Muscle of leg (tissue), 16 donors: Measurements from ENCODE around the gene HLA-DQB1. TPM values are rescaled to one million over a fixed set of nuclear protein-coding genes. Genes with fewer than 3 reads are reported as not detected.
A peak's percentile ranks its signal among the peaks of the same experiment; 100 is the strongest.
"Not testable (repeated sequence)": the region's sequence is repeated elsewhere in the genome, so short reads cannot be mapped to it uniquely, and the experiment has no call there.

Source experiments
- DNase-seq: peaks from one replicate; pipeline ENCODE4 v3.0.0; 2013
- H3K27ac ChIP-seq: one replicate; pipeline ENCODE4 v1.5.1; 2013; ENCODE audit warnings: mild to moderate bottlenecking, low read length, control low read depth
- H3K27me3 ChIP-seq: one replicate; pipeline ENCODE4 v1.6.1; 2013; ENCODE audit warnings: low read length; ENCODE audit not compliant: control insufficient read depth, insufficient read depth
- H3K36me3 ChIP-seq: one replicate; pipeline ENCODE4 v1.6.1; 2013; ENCODE audit warnings: low read length; ENCODE audit not compliant: control insufficient read depth, insufficient read depth
- H3K4me1 ChIP-seq: one replicate; pipeline ENCODE4 v1.6.1; 2013; ENCODE audit warnings: low read length; ENCODE audit not compliant: control insufficient read depth, insufficient read depth
- H3K4me3 ChIP-seq: one replicate; pipeline ENCODE4 v1.5.1; 2013; ENCODE audit warnings: low read length, control low read depth
- H3K9me3 ChIP-seq: replicated peaks from 2 replicates; pipeline ENCODE4 v1.6.1; 2013; ENCODE audit warnings: low read depth, low read length; ENCODE audit not compliant: control insufficient read depth
- WGBS: methylation state at CpG from one replicate; pipeline ENCODE4 v1.1.5; 2013; ENCODE audit warnings: missing lambda C conversion rate; ENCODE audit not compliant: insufficient coverage; 5-methylcytosine and 5-hydroxymethylcytosine counted together
- long read RNA-seq, 11 donors: transcript quantifications; one replicate each; lab custom pipeline, GENCODE V29; 2026
- polyA plus RNA-seq, 8 donors: library from polyadenylated mRNA; unstranded; fragments of 120-200 nt; gene quantifications; one replicate each; pipeline versions ENCODE4 v1.2.1 to v1.2.3, GENCODE V29; 2013; ENCODE audit warnings: inconsistent platforms in 1 of 8, low replicate concordance in 1 of 8; ENCODE audit not compliant: insufficient read length in 8 of 8, insufficient read depth in 1 of 8
- total RNA-seq: library from RNA; stranded (reverse); fragments of 120-200 nt; gene quantifications from one replicate; pipeline ENCODE4 v1.2.4, GENCODE V29; 2013

Gene HLA-DQB1
- total RNA-seq (3.8 TPM), polyA plus RNA-seq (1 to 10 TPM in 7 of 8 donors, under 1 TPM in 1; 0.37 to 5.0 (median 3.4) TPM)
- long read RNA-seq, donor 1 = 0 reads
- long read RNA-seq, donor 2 = 0 reads
- long read RNA-seq, donor 3, transcript HLA-DQB1-205 (5 exons, 1,642 nt) = major isoform, 5 of 11 reads
- long read RNA-seq, donor 3, partial matches to known transcripts = 6 of 11 reads
- long read RNA-seq, donor 3, other reads (novel, unspliced or antisense) = 0 of 11 reads
- long read RNA-seq, donor 4, partial matches to known transcripts = 0 of 1 reads
- long read RNA-seq, donor 4, other reads (novel, unspliced or antisense) = 0 of 1 reads
- long read RNA-seq, donor 5, partial matches to known transcripts = 0 of 1 reads
- long read RNA-seq, donor 5, other reads (novel, unspliced or antisense) = 0 of 1 reads
- long read RNA-seq, donor 6, partial matches to known transcripts = 0 of 1 reads
- long read RNA-seq, donor 6, other reads (novel, unspliced or antisense) = 0 of 1 reads
- long read RNA-seq, donor 7 = 0 reads
- long read RNA-seq, donor 8 = 0 reads
- long read RNA-seq, donor 9, partial matches to known transcripts = 0 of 2 reads
- long read RNA-seq, donor 9, other reads (novel, unspliced or antisense) = 0 of 2 reads
- long read RNA-seq, donor 10, partial matches to known transcripts = 0 of 2 reads
- long read RNA-seq, donor 10, other reads (novel, unspliced or antisense) = 0 of 2 reads
- long read RNA-seq, donor 11, partial matches to known transcripts = 0 of 4 reads
- long read RNA-seq, donor 11, other reads (novel, unspliced or antisense) = 0 of 4 reads

DNA sequence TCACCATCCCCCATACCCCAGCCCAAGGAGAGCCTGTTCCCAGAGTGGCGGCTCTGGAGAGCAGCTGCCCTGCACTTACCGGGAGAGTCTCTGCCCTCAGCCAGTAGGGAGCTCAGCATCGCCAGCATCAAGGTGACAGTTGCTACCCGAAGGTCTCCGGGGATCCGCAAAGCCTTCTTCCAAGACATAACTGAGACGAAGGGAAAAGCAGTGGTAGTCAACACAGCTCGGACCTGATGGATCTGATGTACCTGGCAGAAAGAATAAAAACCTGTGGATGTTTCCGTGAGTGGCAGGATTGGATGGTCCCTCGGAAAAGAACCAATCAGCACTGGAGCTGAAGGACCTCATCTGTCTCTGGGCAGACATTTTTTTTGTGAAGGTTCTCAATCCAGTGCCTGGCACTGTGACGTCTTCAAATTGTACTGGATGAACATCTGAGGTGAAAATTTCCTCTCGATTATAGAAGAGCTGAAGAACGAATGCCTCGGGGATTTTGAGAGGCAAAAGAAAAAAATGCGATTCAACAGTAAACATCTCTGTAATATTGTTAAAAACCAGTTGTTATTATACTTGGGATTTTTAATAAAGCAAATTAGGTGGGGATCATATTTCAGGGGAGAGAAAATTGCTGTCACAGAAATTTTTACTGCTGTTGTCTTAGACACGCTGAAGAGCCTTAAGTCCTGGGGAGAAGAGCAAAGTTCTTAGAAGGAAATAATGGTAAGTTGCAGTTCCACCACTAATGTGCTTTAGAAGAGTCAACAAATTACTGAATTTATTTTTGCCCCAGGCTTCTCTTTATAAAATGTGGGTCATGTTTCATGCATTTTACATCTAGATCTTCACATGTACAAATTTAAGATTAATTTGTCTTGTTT, at the start of gene HLA-DQB1:
Gene HLA-DQB1 (minus strand): TSS at position 238 of the 881 bp plus-strand sequence. CDS start 50 bp downstream, at position 188.
- Histone ChIP-seq H3K4me3 (no peak within 1 kb of the TSS), H3K36me3 (no peaks in the 10 kb centered on the region), H3K27me3 (peaks cover 9% of the 10 kb centered on the region), H3K4me1 (no peaks in the 10 kb centered on the region), H3K27ac (no peak within 1 kb of the TSS), H3K9me3 (no peaks in the 10 kb centered on the region)
- 0% methylated on average over 2 of the region's 16 CpGs for WGBS
- peak; percentile 57 for DNase-seq

DNA sequence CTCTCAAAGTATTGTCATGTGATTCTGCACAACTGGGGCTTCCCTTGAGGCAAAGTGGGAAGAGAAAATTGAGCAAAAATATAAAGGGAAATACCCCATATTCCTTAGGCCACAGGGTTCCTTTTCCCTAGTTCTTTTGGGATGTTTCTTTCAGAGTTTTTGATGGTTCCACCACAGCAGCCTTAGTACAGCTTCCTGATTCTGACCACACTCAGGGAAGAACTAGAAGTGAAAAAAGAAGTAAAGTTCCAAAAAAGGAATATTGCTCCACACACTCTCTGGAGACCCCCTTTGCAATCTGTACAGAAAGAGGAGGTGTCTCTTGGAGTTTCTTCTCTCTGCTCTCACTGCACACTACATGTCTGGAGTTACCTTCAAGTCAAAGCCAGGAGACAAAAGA, 46.8 kb upstream of the HLA-DQB1 start:
- no peaks in the 10 kb centered on the region for H3K9me3 ChIP-seq
- H3K27me3 ChIP-seq = no peaks in the 10 kb centered on the region
- H3K4me1 ChIP-seq = no peaks in the 10 kb centered on the region
- H3K27ac ChIP-seq = no peak overlapping the region
- H3K36me3 ChIP-seq = no peaks in the 10 kb centered on the region
- H3K4me3 ChIP-seq = no peak overlapping the region
- DNase-seq = peak; percentile 1

DNA sequence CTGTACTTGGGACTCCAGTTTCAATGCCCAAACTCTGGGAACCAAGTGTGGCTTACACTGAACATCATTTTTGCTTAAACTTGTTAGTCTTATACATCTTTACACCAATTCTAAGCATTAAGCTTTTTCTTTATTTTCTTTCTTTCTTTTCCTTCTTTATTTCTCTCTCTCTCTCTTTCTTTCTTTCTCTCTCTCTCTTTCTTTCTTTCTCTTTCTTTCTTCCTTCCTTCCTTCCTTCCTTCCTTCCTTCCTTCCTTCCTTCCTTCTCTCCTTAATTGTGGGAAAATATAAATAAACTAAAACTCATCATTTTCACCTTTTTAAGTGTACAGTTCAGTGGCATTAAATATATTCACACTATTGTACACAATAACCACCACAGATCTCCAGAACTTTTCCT, 43.2 kb upstream of the HLA-DQB1 start:
- no peak overlapping the region for H3K27ac ChIP-seq
- no peaks in the 10 kb centered on the region for H3K4me1 ChIP-seq
- H3K9me3 ChIP-seq = no peaks in the 10 kb centered on the region
- H3K4me3 ChIP-seq = no peak overlapping the region
- H3K36me3 ChIP-seq = no peaks in the 10 kb centered on the region
- no peak for DNase-seq
- no peaks in the 10 kb centered on the region for H3K27me3 ChIP-seq

DNA sequence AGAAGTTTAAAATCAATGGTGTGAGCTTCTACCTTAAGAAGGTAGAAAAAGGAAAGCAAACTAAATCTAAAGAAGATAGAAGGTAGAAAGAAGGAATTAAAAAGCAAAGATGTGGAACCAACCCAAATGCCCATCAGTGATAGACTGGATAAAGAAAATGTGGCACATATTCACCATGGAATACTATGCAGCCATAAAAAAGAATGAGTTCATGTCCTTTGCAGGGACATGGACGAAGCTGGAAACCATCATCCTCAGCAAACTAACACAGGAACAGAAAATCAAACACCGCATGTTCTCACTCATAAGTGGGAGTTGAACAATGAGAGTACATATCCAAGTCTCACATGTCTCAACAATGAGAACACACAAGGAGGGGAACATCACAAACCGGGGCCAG, 38.7 kb upstream of the HLA-DQB1 start:
- H3K4me3 ChIP-seq, H3K27ac ChIP-seq, H3K9me3 ChIP-seq, H3K36me3 ChIP-seq, H3K27me3 ChIP-seq, H3K4me1 ChIP-seq, DNase-seq: not testable (repeated sequence)
- WGBS = no CpG with 5 or more reads among the region's 3 CpGs

DNA sequence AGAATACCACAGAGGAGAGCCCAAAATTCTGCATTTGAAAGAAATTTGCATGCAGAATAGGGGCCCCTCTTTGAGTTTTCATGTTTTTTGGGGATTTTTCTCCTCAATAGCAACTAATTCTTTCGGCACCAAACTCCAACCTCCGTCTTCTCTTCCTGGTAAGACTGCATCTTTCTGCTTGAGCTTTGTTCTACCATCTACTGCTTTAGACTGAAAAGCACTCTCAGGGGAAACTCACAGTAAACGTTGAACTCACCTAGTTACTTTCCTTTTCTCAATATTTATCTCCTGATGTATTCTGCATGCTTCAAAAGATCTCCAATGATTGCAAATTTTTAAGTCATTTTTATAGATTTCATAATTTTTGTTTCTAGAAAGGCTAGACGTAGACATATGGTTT, 36.9 kb upstream of the HLA-DQB1 start:
- Histone ChIP-seq H3K27me3 (no peaks in the 10 kb centered on the region), H3K27ac (no peak overlapping the region), H3K4me3 (no peak overlapping the region), H3K9me3 (no peaks in the 10 kb centered on the region), H3K36me3 (no peaks in the 10 kb centered on the region), H3K4me1 (no peaks in the 10 kb centered on the region)
- 27% methylated on average over 3 of the region's 4 CpGs for WGBS
- DNase-seq = no peak

DNA sequence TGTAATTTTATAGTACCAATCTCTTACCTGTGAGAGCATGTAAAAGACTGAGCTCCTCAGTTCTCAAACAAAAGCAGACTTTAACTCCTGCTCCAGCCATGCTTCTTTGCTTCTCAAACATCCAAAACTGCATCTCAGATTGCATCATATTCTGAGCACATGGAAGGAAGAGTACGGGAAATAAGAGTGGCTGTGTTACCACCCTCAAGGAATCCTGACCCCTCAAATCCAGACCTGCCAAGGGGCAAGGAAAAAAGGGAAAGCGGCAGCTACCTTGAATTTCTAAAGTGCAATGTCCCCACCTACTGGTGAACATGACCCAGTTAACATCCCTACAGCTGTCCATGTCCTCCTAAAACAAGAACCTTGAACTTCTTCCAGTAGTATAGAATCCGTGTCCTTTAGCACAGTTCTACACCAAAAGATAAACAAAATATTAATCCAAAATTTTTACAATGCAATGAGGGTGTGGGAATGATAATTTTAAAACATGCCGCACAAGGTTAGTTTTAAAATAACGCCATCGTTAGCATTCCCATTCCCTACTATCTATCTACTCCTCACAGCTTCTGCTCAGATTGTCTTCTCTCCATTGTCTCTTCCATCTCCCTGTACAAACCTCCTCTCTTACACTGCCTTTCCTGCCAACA, 34.1 kb upstream of the HLA-DQB1 start:
- H3K4me1 ChIP-seq = no peaks in the 10 kb centered on the region
- WGBS = 40% methylated on average over 1 of the region's 6 CpGs

DNA sequence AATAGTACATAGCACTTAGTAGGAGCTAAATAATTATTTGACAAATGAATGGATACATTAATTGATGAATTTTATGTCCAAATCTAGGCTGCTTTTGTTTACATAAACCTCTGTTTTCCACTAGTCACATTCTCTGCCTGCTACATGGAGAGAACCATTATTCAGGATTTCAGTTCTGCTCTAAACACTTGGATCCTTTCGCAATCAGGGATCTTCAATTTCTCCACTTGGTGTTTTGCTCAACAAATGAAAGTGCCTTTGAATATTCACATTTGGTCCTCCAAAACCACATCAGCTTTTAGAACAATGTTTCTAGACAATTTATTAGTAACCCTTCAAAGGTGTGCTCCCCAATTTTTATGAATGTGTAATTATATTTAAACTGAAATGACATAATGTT, 30.6 kb upstream of the HLA-DQB1 start:
- no CpG with 5 or more reads among the region's 1 CpG for WGBS
- Histone ChIP-seq H3K9me3 (no peaks in the 10 kb centered on the region), H3K27me3 (no peaks in the 10 kb centered on the region)

More for the DNA sequence above, 34.1 kb upstream of the HLA-DQB1 start:
- Histone ChIP-seq H3K36me3 (no peaks in the 10 kb centered on the region), H3K4me3 (no peak overlapping the region), H3K9me3 (no peaks in the 10 kb centered on the region), H3K27ac (no peak overlapping the region), H3K27me3 (no peaks in the 10 kb centered on the region)
- DNase-seq = peak; percentile 67

DNA sequence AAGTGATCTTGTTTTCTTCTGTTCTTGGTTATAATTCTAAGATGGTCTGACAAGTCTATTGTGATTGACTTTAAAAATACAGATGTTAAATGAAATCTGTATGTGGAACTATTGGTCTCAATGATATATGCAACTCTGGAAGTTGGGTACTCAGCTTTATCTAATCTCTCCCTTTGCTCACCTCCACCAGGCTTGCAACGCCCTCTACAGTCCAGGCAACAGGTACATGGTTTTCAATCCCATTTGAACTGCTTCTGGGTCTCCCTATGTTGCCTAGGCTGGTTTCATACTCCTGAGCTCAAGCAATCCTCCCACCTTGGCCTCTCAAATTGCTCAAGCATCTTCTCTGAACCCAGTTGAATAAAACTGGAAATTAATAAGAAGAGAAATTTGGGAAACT, 25.6 kb upstream of the HLA-DQB1 start:
- Histone ChIP-seq H3K27ac (no peak overlapping the region), H3K27me3 (peaks cover 2% of the 10 kb centered on the region), H3K4me3 (no peak overlapping the region), H3K36me3 (no peaks in the 10 kb centered on the region), H3K9me3 (no peaks in the 10 kb centered on the region), H3K4me1 (no peaks in the 10 kb centered on the region)
- DNase-seq = no peak
- 0% methylated on average over 1 of the region's 1 CpG for WGBS

More for the DNA sequence above, 30.6 kb upstream of the HLA-DQB1 start:
- Histone ChIP-seq H3K27ac (no peak overlapping the region), H3K4me3 (no peak overlapping the region), H3K36me3 (no peaks in the 10 kb centered on the region), H3K4me1 (no peaks in the 10 kb centered on the region)
- DNase-seq = no peak

DNA sequence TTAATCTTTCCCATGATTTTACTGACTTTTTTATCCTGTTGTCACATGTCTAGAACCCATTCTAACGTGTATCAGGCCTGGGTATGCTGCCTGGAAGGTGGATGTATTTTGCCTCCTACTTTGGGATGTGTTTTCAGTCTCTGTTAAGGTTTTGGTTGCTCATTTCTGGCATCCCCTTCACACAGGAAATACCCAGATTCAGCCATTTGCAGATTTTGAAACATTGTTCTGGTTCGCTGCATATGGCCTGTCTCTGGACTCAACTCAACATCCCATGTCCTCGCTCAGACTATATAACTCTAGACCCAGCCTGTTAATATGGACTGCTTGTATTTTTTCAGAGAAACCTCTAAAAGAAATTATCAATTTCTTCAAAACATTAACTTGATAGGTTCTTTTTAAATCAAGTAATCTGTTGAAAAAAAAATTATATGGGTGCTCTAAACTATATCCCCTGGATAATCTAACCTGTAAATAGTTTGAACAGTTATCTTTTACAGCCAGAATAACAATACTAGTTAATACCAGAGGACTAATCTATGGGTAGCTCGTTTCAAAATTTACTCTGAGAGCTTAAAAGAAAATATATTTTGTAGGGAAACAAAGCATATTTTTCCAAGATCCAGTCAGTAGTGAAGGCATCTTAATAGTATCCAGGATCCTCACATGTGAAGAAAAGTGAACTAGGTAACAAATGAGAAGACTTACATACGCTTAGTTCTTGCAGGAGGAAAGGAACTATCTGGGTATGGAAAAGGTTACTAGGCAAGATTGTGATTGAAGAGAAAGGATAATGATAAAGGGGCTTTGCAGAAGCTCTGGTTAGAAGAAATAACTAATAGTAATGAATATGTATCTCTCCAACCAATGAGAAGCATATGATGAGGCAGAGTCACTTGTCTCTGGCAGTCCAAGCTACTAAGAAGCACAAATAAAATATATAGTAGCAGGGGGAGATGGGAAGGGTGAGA, 23.4 kb upstream of the HLA-DQB1 start:
- 67% methylated on average over 1 of the region's 5 CpGs for whole genome bisulfite sequencing
- Histone ChIP-seq H3K4me3 (no peak overlapping the region), H3K27ac (no peak overlapping the region), H3K27me3 (peaks cover 2% of the 10 kb centered on the region), H3K4me1 (no peaks in the 10 kb centered on the region), H3K36me3 (no peaks in the 10 kb centered on the region), H3K9me3 (no peaks in the 10 kb centered on the region)
- DNase-seq = peak; percentile 18
